Measurements from ENCODE around the gene UAP1.

DNA sequence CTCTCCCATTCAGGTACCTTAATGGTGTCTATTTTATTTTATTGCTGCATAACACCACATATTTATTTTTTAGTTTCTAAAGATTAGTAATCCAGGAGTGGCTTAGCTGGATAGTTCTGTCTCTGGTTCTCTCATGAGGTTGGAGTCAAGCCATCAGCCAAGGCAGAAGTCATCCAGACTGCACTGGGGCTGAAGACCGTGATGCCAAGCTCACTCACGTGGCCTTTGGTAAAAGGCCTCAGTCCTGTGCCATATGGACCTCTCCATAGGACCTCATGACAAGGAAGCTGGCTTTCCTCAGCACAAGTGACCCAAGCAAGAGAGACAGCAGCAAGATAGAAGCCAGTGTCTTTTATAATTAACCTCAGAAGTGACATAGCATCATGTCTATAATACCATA is 47.8 kb downstream of the UAP1 start:
- TF ChIP-seq, protein P1, sequence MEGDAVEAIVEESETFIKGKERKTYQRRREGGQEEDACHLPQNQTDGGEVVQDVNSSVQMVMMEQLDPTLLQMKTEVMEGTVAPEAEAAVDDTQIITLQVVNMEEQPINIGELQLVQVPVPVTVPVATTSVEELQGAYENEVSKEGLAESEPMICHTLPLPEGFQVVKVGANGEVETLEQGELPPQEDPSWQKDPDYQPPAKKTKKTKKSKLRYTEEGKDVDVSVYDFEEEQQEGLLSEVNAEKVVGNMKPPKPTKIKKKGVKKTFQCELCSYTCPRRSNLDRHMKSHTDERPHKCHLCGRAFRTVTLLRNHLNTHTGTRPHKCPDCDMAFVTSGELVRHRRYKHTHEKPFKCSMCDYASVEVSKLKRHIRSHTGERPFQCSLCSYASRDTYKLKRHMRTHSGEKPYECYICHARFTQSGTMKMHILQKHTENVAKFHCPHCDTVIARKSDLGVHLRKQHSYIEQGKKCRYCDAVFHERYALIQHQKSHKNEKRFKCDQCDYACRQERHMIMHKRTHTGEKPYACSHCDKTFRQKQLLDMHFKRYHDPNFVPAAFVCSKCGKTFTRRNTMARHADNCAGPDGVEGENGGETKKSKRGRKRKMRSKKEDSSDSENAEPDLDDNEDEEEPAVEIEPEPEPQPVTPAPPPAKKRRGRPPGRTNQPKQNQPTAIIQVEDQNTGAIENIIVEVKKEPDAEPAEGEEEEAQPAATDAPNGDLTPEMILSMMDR (IDR thresholded peaks at IDR 0.05; ENCODE audit: low read length): no peak
- TF ChIP-seq EZH2 (optimal IDR thresholded peaks at IDR 0.05; ENCODE audit: low read depth, low read length) (no peak), EZH2phosphoT487 (IDR thresholded peaks at IDR 0.05; ENCODE audit: low read length) (no peak)
